ENCODE data around the gene ATG101.

The ATG101 gene

GRCh38 chr12:52041035-52041434, 28.7 kb upstream of the ATG101 start:
- no peaks in the 10 kb centered on the region for H3K9me3 ChIP-seq (ENCODE audit: control extremely low read depth in 1 of 5, control insufficient read depth in 4 of 5, insufficient read depth in 2 of 5, low read depth in 1 of 5, low read length in 4 of 5)
- H3K27ac ChIP-seq (ENCODE audit: insufficient read depth in 1 of 2, low read depth in 1 of 2, low read length in 2 of 2, poor library complexity in 1 of 2, severe bottlenecking in 2 of 2): no peak overlapping the region
- DNase-seq: no peak
- peaks cover 0 to 29% (median 5%) of the 10 kb centered on the region in 5 experiments for H3K27me3 ChIP-seq (replicated peaks in 2 of 5; ENCODE audit: control insufficient read depth in 4 of 5, insufficient read depth in 5 of 5, low read length in 4 of 5)
- no peak overlapping the region for H3K4me3 ChIP-seq (ENCODE audit: control insufficient read depth in 1 of 7, extremely low read depth in 1 of 7, insufficient read depth in 4 of 7, low read depth in 2 of 7, low read length in 6 of 7)
- H3K36me3 ChIP-seq (ENCODE audit: control insufficient read depth in 4 of 4, insufficient read depth in 4 of 4, low read length in 3 of 4): no peaks in the 10 kb centered on the region
- WGBS (ENCODE audit: insufficient coverage): 89% methylated on average over 3 of the region's 3 CpGs
- peaks cover 0 to 38% (median 34%) of the 10 kb centered on the region in 4 experiments for H3K4me1 ChIP-seq (ENCODE audit: control extremely low read depth in 1 of 4, control insufficient read depth in 4 of 4, insufficient read depth in 4 of 4, low read length in 3 of 4)
- CTCF ChIA-PET: interaction anchor here (1.4 to 18.9 kb wide), 4 partner anchors 9 to 29 kb away, joined by 4 to 312 read pairs (median 5); partner anchors contain the start of genes ATG101 and NR4A1
- POLR2A ChIA-PET: interaction anchor here (0.9 to 1.7 kb wide), 2 partner anchors 10 to 29 kb away, joined by 3 to 5 read pairs; partner anchors contain the start of genes ATG101 and NR4A1

DNA sequence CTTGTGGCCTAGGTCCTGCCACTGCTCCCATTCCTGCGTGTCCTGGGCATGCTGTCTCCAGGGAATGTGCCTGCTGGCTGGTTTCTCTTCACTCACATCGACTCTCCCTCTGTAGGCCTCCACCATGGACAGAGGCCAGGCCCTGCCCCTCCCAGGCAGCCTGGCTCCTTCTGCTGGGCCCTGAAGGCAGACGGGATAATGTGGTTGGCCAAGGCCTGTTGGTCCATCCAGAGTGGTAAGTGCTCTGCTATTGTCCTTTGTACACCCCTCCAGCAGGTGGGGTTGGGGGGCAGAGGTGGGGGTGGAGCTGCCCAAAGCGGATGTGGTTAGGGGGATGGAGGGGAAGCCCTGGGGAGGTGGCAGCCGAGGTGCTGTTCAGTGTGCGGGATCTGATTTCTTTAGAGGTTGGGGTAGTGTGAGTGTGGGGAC, 28.1 kb upstream of the ATG101 start:
- Histone ChIP-seq H3K36me3 (ENCODE audit: control insufficient read depth in 4 of 4, insufficient read depth in 4 of 4, low read length in 3 of 4) (no peaks in the 10 kb centered on the region), H3K4me3 (ENCODE audit: control insufficient read depth in 1 of 7, extremely low read depth in 1 of 7, insufficient read depth in 4 of 7, low read depth in 2 of 7, low read length in 6 of 7) (no peak overlapping the region), H3K27ac (ENCODE audit: insufficient read depth in 1 of 2, low read depth in 1 of 2, low read length in 2 of 2, poor library complexity in 1 of 2, severe bottlenecking in 2 of 2) (no peak overlapping the region), H3K4me1 (ENCODE audit: control extremely low read depth in 1 of 4, control insufficient read depth in 4 of 4, insufficient read depth in 4 of 4, low read length in 3 of 4) (peaks cover 0 to 35% (median 32%) of the 10 kb centered on the region in 4 experiments), H3K27me3 (replicated peaks in 2 of 5; ENCODE audit: control insufficient read depth in 4 of 5, insufficient read depth in 5 of 5, low read length in 4 of 5) (peaks cover 0 to 22% (median 3%) of the 10 kb centered on the region in 5 experiments), H3K9me3 (ENCODE audit: control extremely low read depth in 1 of 5, control insufficient read depth in 4 of 5, insufficient read depth in 2 of 5, low read depth in 1 of 5, low read length in 4 of 5) (no peaks in the 10 kb centered on the region)
- CTCF ChIA-PET: interaction anchor here (1.4 to 18.9 kb wide), 4 partner anchors 8 to 28 kb away, joined by 4 to 312 read pairs (median 5); partner anchors contain the start of genes ATG101 and NR4A1
- DNase-seq: peak; percentile 73 to 85 (median 84)
- POLR2A ChIA-PET: interaction anchor here (0.6 to 1.7 kb wide), 6 partner anchors 9 to 32 kb away, joined by 3 to 5 read pairs (median 3); partner anchors contain the start of genes ATG101 and NR4A1
- 38% methylated on average over 3 of the region's 6 CpGs for WGBS (ENCODE audit: insufficient coverage)

DNA sequence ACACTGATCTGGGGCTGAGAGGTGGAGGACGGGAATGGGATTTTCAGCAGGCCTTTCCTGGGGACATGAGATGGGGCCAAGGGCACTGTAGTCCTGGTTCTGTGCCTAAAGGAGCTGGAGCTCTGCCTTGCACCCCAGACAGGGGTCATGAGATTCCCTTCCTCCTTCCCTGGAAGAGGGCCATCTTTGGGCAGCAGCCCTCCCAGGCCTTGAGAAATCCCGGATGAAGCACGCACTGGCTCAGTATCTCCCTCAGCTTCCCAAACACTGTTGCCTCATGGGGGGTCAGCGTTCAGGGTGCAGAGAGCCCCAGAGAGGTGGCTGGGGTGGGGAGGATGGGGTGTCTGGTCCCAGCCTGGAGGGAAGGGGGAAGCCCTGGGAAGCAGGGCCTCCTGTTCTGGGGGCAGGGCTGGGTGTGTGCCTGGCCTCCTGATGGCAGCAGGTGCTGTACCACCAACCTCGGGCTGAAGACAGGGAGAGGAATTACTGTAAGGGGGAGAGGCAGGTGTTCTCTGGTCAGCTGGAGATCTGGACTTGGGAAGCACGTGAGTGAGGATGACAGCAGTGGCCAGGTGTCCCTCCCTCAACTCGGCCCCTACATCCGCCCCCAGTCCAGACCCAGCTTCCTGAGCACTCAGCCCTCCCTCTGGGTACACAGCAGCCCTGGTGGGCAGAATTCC, 26.9 kb upstream of the ATG101 start:
- no peaks in the 10 kb centered on the region for H3K36me3 ChIP-seq (ENCODE audit: control insufficient read depth in 4 of 4, insufficient read depth in 4 of 4, low read length in 3 of 4)
- no peak overlapping the region for H3K4me3 ChIP-seq (ENCODE audit: control insufficient read depth in 1 of 7, extremely low read depth in 1 of 7, insufficient read depth in 4 of 7, low read depth in 2 of 7, low read length in 6 of 7)
- H3K4me1 ChIP-seq (ENCODE audit: control extremely low read depth in 1 of 4, control insufficient read depth in 4 of 4, insufficient read depth in 4 of 4, low read length in 3 of 4): peaks cover 0 to 28% (median 23%) of the 10 kb centered on the region in 4 experiments
- no peak overlapping the region for H3K27ac ChIP-seq (ENCODE audit: insufficient read depth in 1 of 2, low read depth in 1 of 2, low read length in 2 of 2, poor library complexity in 1 of 2, severe bottlenecking in 2 of 2)
- no peaks in the 10 kb centered on the region for H3K9me3 ChIP-seq (ENCODE audit: control extremely low read depth in 1 of 5, control insufficient read depth in 4 of 5, insufficient read depth in 2 of 5, low read depth in 1 of 5, low read length in 4 of 5)
- DNase-seq: no peak
- ChIA-PET CTCF (interaction anchor here (0.5 to 18.9 kb wide), 4 partner anchors 14 to 39 kb away, joined by 3 to 312 read pairs (median 4); no protein-coding TSS in a partner anchor), POLR2A (interaction anchor here (0.6 to 1.7 kb wide), 3 partner anchors 8 to 31 kb away, joined by 3 to 5 read pairs (median 4); partner anchors contain the start of gene NR4A1)
- H3K27me3 ChIP-seq (replicated peaks in 2 of 5; ENCODE audit: control insufficient read depth in 4 of 5, insufficient read depth in 5 of 5, low read length in 4 of 5): peaks cover 0 to 13% (median 0%) of the 10 kb centered on the region in 5 experiments
- 95% methylated on average over 7 of the region's 8 CpGs for WGBS (ENCODE audit: insufficient coverage)

- Histone ChIP-seq H3K4me1 (ENCODE audit: control extremely low read depth in 1 of 4, control insufficient read depth in 4 of 4, insufficient read depth in 4 of 4, low read length in 3 of 4) (peaks cover 0 to 25% (median 23%) of the 10 kb centered on the region in 4 experiments), H3K27ac (ENCODE audit: insufficient read depth in 1 of 2, low read depth in 1 of 2, low read length in 2 of 2, poor library complexity in 1 of 2, severe bottlenecking in 2 of 2) (no peak overlapping the region), H3K9me3 (ENCODE audit: control extremely low read depth in 1 of 5, control insufficient read depth in 4 of 5, insufficient read depth in 2 of 5, low read depth in 1 of 5, low read length in 4 of 5) (no peaks in the 10 kb centered on the region), H3K4me3 (ENCODE audit: control insufficient read depth in 1 of 7, extremely low read depth in 1 of 7, insufficient read depth in 4 of 7, low read depth in 2 of 7, low read length in 6 of 7) (no peak overlapping the region), H3K27me3 (replicated peaks in 2 of 5; ENCODE audit: control insufficient read depth in 4 of 5, insufficient read depth in 5 of 5, low read length in 4 of 5) (peaks cover 0 to 8% (median 0%) of the 10 kb centered on the region in 5 experiments), H3K36me3 (ENCODE audit: control insufficient read depth in 4 of 4, insufficient read depth in 4 of 4, low read length in 3 of 4) (no peaks in the 10 kb centered on the region)
- DNase-seq: no peak
- 95% methylated on average over 19 of the region's 21 CpGs for WGBS (ENCODE audit: insufficient coverage)
- CTCF ChIA-PET: interaction anchor here (0.7 to 18.9 kb wide), 8 partner anchors 13 to 131 kb away, joined by 3 to 312 read pairs (median 4); no protein-coding TSS in a partner anchor
- POLR2A ChIA-PET: interaction anchor here (0.8 kb wide), 1 partner anchor 16 kb away, joined by 4 read pairs; no protein-coding TSS in a partner anchor
Observed at GRCh38 chr12:52043386-52044212, 26.2 kb upstream of the ATG101 start.

DNA sequence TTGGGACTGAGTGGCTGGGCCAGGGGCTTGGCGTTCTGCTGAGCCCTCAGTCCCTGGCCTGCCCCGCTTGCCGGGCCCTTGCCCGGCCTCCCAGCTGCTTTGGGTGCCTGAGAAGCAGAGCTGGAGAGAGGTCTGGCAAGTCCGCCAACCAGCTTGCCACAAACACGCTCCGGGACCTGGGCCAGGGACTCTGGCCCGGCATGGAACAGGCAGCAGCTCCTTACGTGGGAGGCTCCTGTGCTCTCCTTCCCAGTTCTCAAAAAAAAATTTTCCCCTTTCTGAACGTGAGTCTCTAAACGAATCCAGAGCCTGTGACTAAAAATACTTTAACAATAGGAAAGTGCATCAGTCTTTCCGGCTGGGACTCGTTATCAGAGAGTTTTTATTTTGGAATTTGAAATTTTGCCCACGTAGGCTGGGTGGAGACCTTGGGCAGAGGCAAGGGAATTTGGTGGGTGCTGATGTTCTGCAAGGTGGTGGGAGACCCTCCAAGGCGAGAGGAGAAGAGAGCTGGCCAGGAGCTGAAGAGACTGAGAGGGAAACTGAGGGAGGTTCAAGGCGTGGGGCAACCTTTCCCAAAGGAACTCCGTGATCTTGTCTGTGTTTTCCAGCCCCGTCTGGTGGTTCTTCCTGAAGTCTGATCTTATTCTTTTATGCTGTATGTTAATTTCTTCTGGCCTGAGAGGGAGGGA, 25.3 kb upstream of the ATG101 start:
- Histone ChIP-seq H3K27ac (ENCODE audit: insufficient read depth in 1 of 2, low read depth in 1 of 2, low read length in 2 of 2, poor library complexity in 1 of 2, severe bottlenecking in 2 of 2) (no peak overlapping the region), H3K9me3 (ENCODE audit: control extremely low read depth in 1 of 5, control insufficient read depth in 4 of 5, insufficient read depth in 2 of 5, low read depth in 1 of 5, low read length in 4 of 5) (no peaks in the 10 kb centered on the region), H3K4me3 (ENCODE audit: control insufficient read depth in 1 of 7, extremely low read depth in 1 of 7, insufficient read depth in 4 of 7, low read depth in 2 of 7, low read length in 6 of 7) (no peak overlapping the region), H3K27me3 (replicated peaks in 2 of 5; ENCODE audit: control insufficient read depth in 4 of 5, insufficient read depth in 5 of 5, low read length in 4 of 5) (peaks cover 0 to 10% (median 5%) of the 10 kb centered on the region in 5 experiments), H3K4me1 (ENCODE audit: control extremely low read depth in 1 of 4, control insufficient read depth in 4 of 4, insufficient read depth in 4 of 4, low read length in 3 of 4) (peaks cover 0 to 24% (median 23%) of the 10 kb centered on the region in 4 experiments), H3K36me3 (ENCODE audit: control insufficient read depth in 4 of 4, insufficient read depth in 4 of 4, low read length in 3 of 4) (no peaks in the 10 kb centered on the region)
- CTCF ChIA-PET: interaction anchor here (1.0 to 18.9 kb wide), 6 partner anchors 13 to 41 kb away, joined by 3 to 312 read pairs (median 5); no protein-coding TSS in a partner anchor
- no peak for DNase-seq
- WGBS (ENCODE audit: insufficient coverage): 98% methylated on average over 10 of the region's 18 CpGs
- POLR2A ChIA-PET: interaction anchor here (0.8 kb wide), 1 partner anchor 17 kb away, joined by 4 read pairs; no protein-coding TSS in a partner anchor

DNA sequence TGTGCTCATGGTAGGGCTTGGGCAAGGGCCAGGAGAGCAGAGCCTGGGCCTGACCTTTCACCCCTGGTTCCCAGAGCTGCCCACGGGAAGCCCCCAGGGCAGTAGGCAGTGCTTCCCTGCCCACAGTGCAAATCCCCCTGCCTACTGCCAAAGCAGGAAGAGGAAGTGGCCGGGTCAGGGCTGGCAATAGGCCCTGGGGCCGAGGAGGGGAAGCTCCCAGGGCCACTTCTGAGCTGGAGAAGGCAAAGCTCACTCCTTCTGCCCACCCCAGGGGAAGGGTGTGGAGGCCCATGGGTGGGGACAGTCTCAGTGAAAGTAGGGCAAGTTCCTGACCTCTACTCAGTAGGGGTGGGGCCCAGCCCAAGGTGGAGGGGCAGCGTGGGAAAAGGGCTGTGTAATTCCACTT, 24.0 kb upstream of the ATG101 start:
- POLR2A ChIA-PET: interaction anchor here (0.6 to 1.9 kb wide), 2 partner anchors 9 to 20 kb away, joined by 3 to 8 read pairs; no protein-coding TSS in a partner anchor
- H3K4me1 ChIP-seq (ENCODE audit: control extremely low read depth in 1 of 4, control insufficient read depth in 4 of 4, insufficient read depth in 4 of 4, low read length in 3 of 4): peaks cover 0 to 34% (median 31%) of the 10 kb centered on the region in 4 experiments
- 0% methylated on average over 1 of the region's 4 CpGs for WGBS (ENCODE audit: insufficient coverage)

More for the DNA sequence above, 24.0 kb upstream of the ATG101 start:
- Histone ChIP-seq H3K4me3 (ENCODE audit: control insufficient read depth in 1 of 7, extremely low read depth in 1 of 7, insufficient read depth in 4 of 7, low read depth in 2 of 7, low read length in 6 of 7) (no peak overlapping the region), H3K27me3 (replicated peaks in 2 of 5; ENCODE audit: control insufficient read depth in 4 of 5, insufficient read depth in 5 of 5, low read length in 4 of 5) (peaks cover 0 to 20% (median 11%) of the 10 kb centered on the region in 5 experiments), H3K36me3 (ENCODE audit: control insufficient read depth in 4 of 4, insufficient read depth in 4 of 4, low read length in 3 of 4) (no peaks in the 10 kb centered on the region), H3K9me3 (ENCODE audit: control extremely low read depth in 1 of 5, control insufficient read depth in 4 of 5, insufficient read depth in 2 of 5, low read depth in 1 of 5, low read length in 4 of 5) (no peaks in the 10 kb centered on the region), H3K27ac (ENCODE audit: insufficient read depth in 1 of 2, low read depth in 1 of 2, low read length in 2 of 2, poor library complexity in 1 of 2, severe bottlenecking in 2 of 2) (no peak overlapping the region)
- CTCF ChIA-PET: interaction anchor here (1.2 to 18.9 kb wide), 3 partner anchors 9 to 20 kb away, joined by 3 to 312 read pairs (median 8); no protein-coding TSS in a partner anchor
- DNase-seq: peak in 2 of 3 donors; percentile 53 to 55

Data from common myeloid progenitor, CD34-positive (primary cell).